ENCODE data around the gene PIGA.
"Not testable (repeated sequence)": the region's sequence is repeated elsewhere in the genome, so short reads cannot be mapped to it uniquely, and the experiment has no call there.

PIGA gene

GRCh38 chrX:15322072-15322471 is 13.3 kb downstream of the PIGA start:
- no CpG with 5 or more reads among the region's 3 CpGs for WGBS, 2 experiments (ENCODE audit: insufficient coverage in 2 of 2)
- peaks cover 39% of the 10 kb centered on the region for H3K36me3 ChIP-seq (ENCODE audit: control insufficient read depth, insufficient read depth, low read length)
- H3K27ac ChIP-seq (ENCODE audit: low read depth, low read length, severe bottlenecking) = no peak overlapping the region
- no peak overlapping the region for H3K4me3 ChIP-seq (ENCODE audit: extremely low read depth, insufficient read depth, low read length, poor library complexity, severe bottlenecking)
- H3K9me3 ChIP-seq (ENCODE audit: control insufficient read depth, low read length) = no peaks in the 10 kb centered on the region
- H3K4me1 ChIP-seq (ENCODE audit: control insufficient read depth, insufficient read depth, low read length, poor library complexity, severe bottlenecking) = no peaks in the 10 kb centered on the region

- H3K27ac ChIP-seq (ENCODE audit: low read depth, low read length, severe bottlenecking) = no peak overlapping the region
- H3K9me3 ChIP-seq (ENCODE audit: control insufficient read depth, low read length) = no peaks in the 10 kb centered on the region
- H3K4me3 ChIP-seq (ENCODE audit: extremely low read depth, insufficient read depth, low read length, poor library complexity, severe bottlenecking) = no peak overlapping the region
- no peaks in the 10 kb centered on the region for H3K4me1 ChIP-seq (ENCODE audit: control insufficient read depth, insufficient read depth, low read length, poor library complexity, severe bottlenecking)
- 100% methylated on average over 1 of the region's 4 CpGs; no CpG with 5 or more reads in 1 of the 2 experiments for WGBS, 2 experiments (ENCODE audit: insufficient coverage in 2 of 2)
- peaks cover 39% of the 10 kb centered on the region for H3K36me3 ChIP-seq (ENCODE audit: control insufficient read depth, insufficient read depth, low read length)
Measured at GRCh38 chrX:15321447-15321846, 13.9 kb downstream of the PIGA start.

- H3K4me3 ChIP-seq (ENCODE audit: extremely low read depth, insufficient read depth, low read length, poor library complexity, severe bottlenecking) = no peak overlapping the region
- no peaks in the 10 kb centered on the region for H3K9me3 ChIP-seq (ENCODE audit: control insufficient read depth, low read length)
- H3K27ac ChIP-seq (ENCODE audit: low read depth, low read length, severe bottlenecking) = no peak overlapping the region
- H3K36me3 ChIP-seq (ENCODE audit: control insufficient read depth, insufficient read depth, low read length) = peaks cover 36% of the 10 kb centered on the region
- WGBS, 2 experiments (ENCODE audit: insufficient coverage in 2 of 2) = 100% methylated on average over 2 of the region's 4 CpGs; no CpG with 5 or more reads in 1 of the 2 experiments
- no peaks in the 10 kb centered on the region for H3K4me1 ChIP-seq (ENCODE audit: control insufficient read depth, insufficient read depth, low read length, poor library complexity, severe bottlenecking)
Measured at GRCh38 chrX:15320297-15320696, 15.0 kb downstream of the PIGA start.

- Histone ChIP-seq H3K4me3 (ENCODE audit: extremely low read depth, insufficient read depth, low read length, poor library complexity, severe bottlenecking) (no peak overlapping the region), H3K9me3 (ENCODE audit: control insufficient read depth, low read length) (no peaks in the 10 kb centered on the region), H3K36me3 (ENCODE audit: control insufficient read depth, insufficient read depth, low read length) (peaks cover 26% of the 10 kb centered on the region), H3K27ac (ENCODE audit: low read depth, low read length, severe bottlenecking) (no peak overlapping the region), H3K4me1 (ENCODE audit: control insufficient read depth, insufficient read depth, low read length, poor library complexity, severe bottlenecking) (no peaks in the 10 kb centered on the region)
- WGBS, 2 experiments (ENCODE audit: insufficient coverage in 2 of 2) = no CpG with 5 or more reads among the region's 4 CpGs
Measured at GRCh38 chrX:15319075-15319474, 16.2 kb downstream of the PIGA start.

GRCh38 chrX:15315509-15315908 is 19.8 kb downstream of the PIGA start, which contains the start of gene ASB11:
Gene ASB11, minus strand, starts transcription at chrX:15315640. Its CDS starts 35 bp downstream, at chrX:15315605.
- Histone ChIP-seq H3K4me3 (ENCODE audit: extremely low read depth, insufficient read depth, low read length, poor library complexity, severe bottlenecking) (no peak within 1 kb of the TSS), H3K36me3 (ENCODE audit: control insufficient read depth, insufficient read depth, low read length) (peaks cover 4% of the 10 kb centered on the region), H3K27ac (ENCODE audit: low read depth, low read length, severe bottlenecking) (no peak within 1 kb of the TSS), H3K4me1 (ENCODE audit: control insufficient read depth, insufficient read depth, low read length, poor library complexity, severe bottlenecking) (no peaks in the 10 kb centered on the region), H3K9me3 (ENCODE audit: control insufficient read depth, low read length) (no peaks in the 10 kb centered on the region)
- 80 to 100% methylated on average over 1 to 2 of the region's 3 CpGs for WGBS, 2 experiments (ENCODE audit: insufficient coverage in 2 of 2)

GRCh38 chrX:15314472-15314871 is 20.9 kb downstream of the PIGA start:
- Histone ChIP-seq H3K4me1 (ENCODE audit: control insufficient read depth, insufficient read depth, low read length, poor library complexity, severe bottlenecking) (no peaks in the 10 kb centered on the region), H3K4me3 (ENCODE audit: extremely low read depth, insufficient read depth, low read length, poor library complexity, severe bottlenecking) (no peak overlapping the region), H3K27ac (ENCODE audit: low read depth, low read length, severe bottlenecking) (no peak overlapping the region), H3K36me3 (ENCODE audit: control insufficient read depth, insufficient read depth, low read length) (peaks cover 4% of the 10 kb centered on the region), H3K9me3 (ENCODE audit: control insufficient read depth, low read length) (no peaks in the 10 kb centered on the region)
- no CpG with 5 or more reads among the region's 2 CpGs for WGBS, 2 experiments (ENCODE audit: insufficient coverage in 2 of 2)

GRCh38 chrX:15311119-15311518 is 24.2 kb downstream of the PIGA start:
- no peak overlapping the region for H3K4me3 ChIP-seq (ENCODE audit: extremely low read depth, insufficient read depth, low read length, poor library complexity, severe bottlenecking)
- no peaks in the 10 kb centered on the region for H3K36me3 ChIP-seq (ENCODE audit: control insufficient read depth, insufficient read depth, low read length)
- 73 to 75% methylated on average over 2 to 3 of the region's 3 CpGs for WGBS, 2 experiments (ENCODE audit: insufficient coverage in 2 of 2)
- no peaks in the 10 kb centered on the region for H3K9me3 ChIP-seq (ENCODE audit: control insufficient read depth, low read length)
- H3K27ac ChIP-seq (ENCODE audit: low read depth, low read length, severe bottlenecking) = no peak overlapping the region
- no peaks in the 10 kb centered on the region for H3K4me1 ChIP-seq (ENCODE audit: control insufficient read depth, insufficient read depth, low read length, poor library complexity, severe bottlenecking)

- no peaks in the 10 kb centered on the region for H3K36me3 ChIP-seq (ENCODE audit: control insufficient read depth, insufficient read depth, low read length)
- no peak overlapping the region for H3K4me3 ChIP-seq (ENCODE audit: extremely low read depth, insufficient read depth, low read length, poor library complexity, severe bottlenecking)
- H3K4me1 ChIP-seq (ENCODE audit: control insufficient read depth, insufficient read depth, low read length, poor library complexity, severe bottlenecking) = no peaks in the 10 kb centered on the region
- no CpG with 5 or more reads among the region's 3 CpGs for WGBS, 2 experiments (ENCODE audit: insufficient coverage in 2 of 2)
- no peaks in the 10 kb centered on the region for H3K9me3 ChIP-seq (ENCODE audit: control insufficient read depth, low read length)
- no peak overlapping the region for H3K27ac ChIP-seq (ENCODE audit: low read depth, low read length, severe bottlenecking)
Measured at GRCh38 chrX:15310117-15310516, 25.2 kb downstream of the PIGA start.

DNA sequence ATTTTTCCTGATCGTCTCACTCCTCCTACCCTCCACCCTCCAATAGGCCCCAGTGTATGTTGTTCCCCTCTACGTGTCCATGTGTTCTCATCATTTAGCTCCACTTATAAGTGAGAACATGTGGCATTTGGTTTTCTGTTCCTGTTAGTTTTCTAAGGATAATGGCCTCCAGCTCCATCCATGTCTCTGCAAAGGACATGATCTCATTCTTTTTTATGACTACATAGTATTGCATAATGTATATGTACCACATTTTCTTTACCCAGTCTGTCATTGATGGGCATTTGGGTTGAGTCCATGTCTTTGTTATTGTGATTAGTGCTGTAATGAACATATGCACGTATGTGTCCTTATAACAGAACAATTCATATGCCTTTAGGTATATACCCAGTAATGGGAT is 29.4 kb downstream of the PIGA start:
- WGBS, 2 experiments (ENCODE audit: insufficient coverage in 2 of 2) = 83% methylated on average over 1 of the region's 3 CpGs; no CpG with 5 or more reads in 1 of the 2 experiments
- not testable (repeated sequence) for H3K4me3 ChIP-seq (ENCODE audit: extremely low read depth, insufficient read depth, low read length, poor library complexity, severe bottlenecking); H3K27ac ChIP-seq (ENCODE audit: low read depth, low read length, severe bottlenecking); H3K9me3 ChIP-seq (ENCODE audit: control insufficient read depth, low read length); H3K4me1 ChIP-seq (ENCODE audit: control insufficient read depth, insufficient read depth, low read length, poor library complexity, severe bottlenecking); H3K36me3 ChIP-seq (ENCODE audit: control insufficient read depth, insufficient read depth, low read length)

DNA sequence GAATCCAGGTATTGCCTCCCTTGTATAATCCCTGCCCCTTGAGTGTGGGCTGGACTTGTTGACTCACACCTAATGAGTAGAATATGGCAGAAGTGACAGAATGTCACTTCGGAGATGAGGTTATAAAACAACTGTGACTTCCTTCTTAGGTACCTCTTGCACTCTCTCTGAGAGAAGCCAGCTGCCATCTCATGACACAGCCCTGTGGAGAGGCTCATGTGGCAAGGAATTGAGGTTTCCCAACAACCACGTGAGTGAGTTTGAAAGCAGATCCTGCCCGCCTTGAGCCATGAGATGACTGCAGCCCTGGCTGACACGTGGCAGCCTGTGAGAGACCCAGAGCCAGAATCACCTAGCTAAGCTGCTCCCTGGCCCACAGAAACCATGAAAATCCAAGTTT is 33.4 kb downstream of the PIGA start:
- WGBS, 2 experiments (ENCODE audit: insufficient coverage in 2 of 2) = 100% methylated on average over 1 of the region's 4 CpGs; no CpG with 5 or more reads in 1 of the 2 experiments
- H3K27ac ChIP-seq (ENCODE audit: low read depth, low read length, severe bottlenecking) = no peak overlapping the region
- no peaks in the 10 kb centered on the region for H3K9me3 ChIP-seq (ENCODE audit: control insufficient read depth, low read length)
- no peaks in the 10 kb centered on the region for H3K36me3 ChIP-seq (ENCODE audit: control insufficient read depth, insufficient read depth, low read length)
- H3K4me1 ChIP-seq (ENCODE audit: control insufficient read depth, insufficient read depth, low read length, poor library complexity, severe bottlenecking) = no peaks in the 10 kb centered on the region
- H3K4me3 ChIP-seq (ENCODE audit: extremely low read depth, insufficient read depth, low read length, poor library complexity, severe bottlenecking) = no peak overlapping the region

- no peaks in the 10 kb centered on the region for H3K4me1 ChIP-seq (ENCODE audit: control insufficient read depth, insufficient read depth, low read length, poor library complexity, severe bottlenecking)
- H3K9me3 ChIP-seq (ENCODE audit: control insufficient read depth, low read length) = no peaks in the 10 kb centered on the region
- H3K36me3 ChIP-seq (ENCODE audit: control insufficient read depth, insufficient read depth, low read length) = no peaks in the 10 kb centered on the region
- 0 to 33% methylated on average over 1 of the region's 4 CpGs for WGBS, 2 experiments (ENCODE audit: insufficient coverage in 2 of 2)
- no peak overlapping the region for H3K27ac ChIP-seq (ENCODE audit: low read depth, low read length, severe bottlenecking)
- no peak overlapping the region for H3K4me3 ChIP-seq (ENCODE audit: extremely low read depth, insufficient read depth, low read length, poor library complexity, severe bottlenecking)
Measured at GRCh38 chrX:15299941-15300851, 35.1 kb downstream of the PIGA start.

All from mesodermal cell (in vitro differentiated cells).